SK-N-SH treated with all-trans-retinoic acid at 6 μM for 48 hours (cell line): ENCODE data around the gene CBX1.

Experiments used
- ATAC-seq: fragments of 200-7000 bp; cut with Tn5 transposase; 3 replicates; pipeline ENCODE4 v1.9.1; 2020; ENCODE audit warnings: mild to moderate bottlenecking, moderate library complexity
- BACH2 ChIP-seq: fragments of 250-450 bp; sonication (Bioruptor Pico); IDR thresholded peaks from 2 replicates; pipeline ENCODE4 v1.9.0; 2021; ENCODE audit warnings: mild to moderate bottlenecking, borderline replicate concordance
- CREB5 ChIP-seq: fragments of 250-450 bp; sonication (Bioruptor Pico); IDR thresholded peaks from 2 replicates; pipeline ENCODE4 v1.5.1; 2020; ENCODE audit warnings: low read depth, mild to moderate bottlenecking, moderate library complexity
- CSDC2 ChIP-seq: fragments of 250-450 bp; sonication (Bioruptor Pico); IDR thresholded peaks from 2 replicates; pipeline ENCODE4 v1.5.0; 2020; ENCODE audit warnings: mild to moderate bottlenecking, moderate library complexity
- CSRNP3 ChIP-seq: fragments of 250-450 bp; sonication (Bioruptor Pico); IDR thresholded peaks from 2 replicates; pipeline ENCODE4 v1.5.1; 2021; ENCODE audit warnings: mild to moderate bottlenecking, moderate library complexity
- GLIS3 ChIP-seq: fragments of 250-450 bp; sonication (Bioruptor Pico); IDR thresholded peaks from 2 replicates; pipeline ENCODE4 v1.5.0; 2020; ENCODE audit warnings: mild to moderate bottlenecking, moderate library complexity
- ISL1 ChIP-seq: fragments of 250-450 bp; sonication (Bioruptor Pico); IDR thresholded peaks from 2 replicates; pipeline ENCODE4 v2.1.2; 2022; ENCODE audit warnings: mild to moderate bottlenecking, moderate library complexity
- OSR1 ChIP-seq: fragments of 250-450 bp; sonication (Bioruptor Pico); IDR thresholded peaks from 2 replicates; pipeline ENCODE4 v1.8.0; 2022; ENCODE audit warnings: moderate library complexity, mild to moderate bottlenecking, inconsistent platforms
- POU6F1 ChIP-seq: fragments of 250-450 bp; sonication (Bioruptor Pico); IDR thresholded peaks from 2 replicates; pipeline ENCODE4 v1.8.0; 2021; ENCODE audit warnings: low read depth, mild to moderate bottlenecking, moderate library complexity, borderline replicate concordance
- PPARA ChIP-seq: fragments of 250-450 bp; sonication (Bioruptor Pico); IDR thresholded peaks from 2 replicates; pipeline ENCODE4 v1.5.0; 2020; ENCODE audit warnings: mild to moderate bottlenecking, borderline replicate concordance
- SNAI2 ChIP-seq: fragments of 250-450 bp; sonication (Bioruptor Pico); IDR thresholded peaks from 2 replicates; pipeline ENCODE4 v1.5.0; 2020; ENCODE audit warnings: mild to moderate bottlenecking, moderate library complexity
- TCF4 ChIP-seq: fragments of 250-450 bp; sonication (Bioruptor Pico); IDR thresholded peaks from 2 replicates; pipeline ENCODE4 v1.8.0; 2021; ENCODE audit warnings: mild to moderate bottlenecking, moderate library complexity, borderline replicate concordance
- TOX ChIP-seq: fragments of 250-450 bp; sonication (Bioruptor Pico); IDR thresholded peaks from 2 replicates; pipeline ENCODE4 v1.8.0; 2021; ENCODE audit warnings: mild to moderate bottlenecking, moderate library complexity, borderline replicate concordance
- ZFP3 ChIP-seq: fragments of 250-450 bp; sonication (Bioruptor Pico); IDR thresholded peaks from 2 replicates; pipeline ENCODE4 v1.5.0; 2020; ENCODE audit warnings: mild to moderate bottlenecking, moderate library complexity
- ZNF70 ChIP-seq: fragments of 450-650 bp; formaldehyde crosslinking; IDR thresholded peaks from 2 replicates; pipeline ENCODE4 v1.5.0; 2020; ENCODE audit warnings: mild to moderate bottlenecking, moderate library complexity
- ZNF8 ChIP-seq: fragments of 450-650 bp; formaldehyde crosslinking; IDR thresholded peaks from 2 replicates; pipeline ENCODE4 v1.5.0; 2020; ENCODE audit warnings: mild to moderate bottlenecking, moderate library complexity
- TF ChIP-seq, protein P1 (sequence below): fragments of 250-450 bp; sonication (Bioruptor Pico); IDR thresholded peaks from 2 replicates; pipeline ENCODE4 v1.8.0; 2020; ENCODE audit warnings: mild to moderate bottlenecking, moderate library complexity, borderline replicate concordance
- TF ChIP-seq, protein P2 (sequence below): fragments of 250-450 bp; sonication (Bioruptor Pico); IDR thresholded peaks from 2 replicates; pipeline ENCODE4 v1.5.0; 2020; ENCODE audit warnings: mild to moderate bottlenecking, moderate library complexity

CBX1 gene

GRCh38 chr17:48048384-48049126, 52.7 kb downstream of the CBX1 start (continued):
- TF ChIP-seq CREB5 (CRISPR knock-in tag), result no peak
- TF ChIP-seq CSRNP3, result no peak
- no peak for TF ChIP-seq PPARA (CRISPR knock-in tag)

- TF ChIP-seq, protein P1, sequence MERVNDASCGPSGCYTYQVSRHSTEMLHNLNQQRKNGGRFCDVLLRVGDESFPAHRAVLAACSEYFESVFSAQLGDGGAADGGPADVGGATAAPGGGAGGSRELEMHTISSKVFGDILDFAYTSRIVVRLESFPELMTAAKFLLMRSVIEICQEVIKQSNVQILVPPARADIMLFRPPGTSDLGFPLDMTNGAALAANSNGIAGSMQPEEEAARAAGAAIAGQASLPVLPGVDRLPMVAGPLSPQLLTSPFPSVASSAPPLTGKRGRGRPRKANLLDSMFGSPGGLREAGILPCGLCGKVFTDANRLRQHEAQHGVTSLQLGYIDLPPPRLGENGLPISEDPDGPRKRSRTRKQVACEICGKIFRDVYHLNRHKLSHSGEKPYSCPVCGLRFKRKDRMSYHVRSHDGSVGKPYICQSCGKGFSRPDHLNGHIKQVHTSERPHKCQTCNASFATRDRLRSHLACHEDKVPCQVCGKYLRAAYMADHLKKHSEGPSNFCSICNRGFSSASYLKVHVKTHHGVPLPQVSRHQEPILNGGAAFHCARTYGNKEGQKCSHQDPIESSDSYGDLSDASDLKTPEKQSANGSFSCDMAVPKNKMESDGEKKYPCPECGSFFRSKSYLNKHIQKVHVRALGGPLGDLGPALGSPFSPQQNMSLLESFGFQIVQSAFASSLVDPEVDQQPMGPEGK (CRISPR knock-in tag), result peak; percentile 72
- peak; percentile 98 for TF ChIP-seq CSDC2 (CRISPR knock-in tag)
- no peak for TF ChIP-seq BACH2 (CRISPR knock-in tag)
- no peak for TF ChIP-seq ISL1 (CRISPR knock-in tag)
- TF ChIP-seq POU6F1 (CRISPR knock-in tag), result peak; percentile 75; the same call in 1 of the 2 replicates
- TF ChIP-seq ZFP3, result peak; percentile 88
- TF ChIP-seq SNAI2 (CRISPR knock-in tag), result no peak
- TF ChIP-seq GLIS3, result no peak
- no peak for TF ChIP-seq PPARA (CRISPR knock-in tag)
- TF ChIP-seq ZNF8 (CRISPR knock-in tag), result peak; percentile 52; the same call in 1 of the 2 replicates
- TF ChIP-seq TCF4 (CRISPR knock-in tag), result peak; percentile 39; the same call in 1 of the 2 replicates
- TF ChIP-seq, protein P2, sequence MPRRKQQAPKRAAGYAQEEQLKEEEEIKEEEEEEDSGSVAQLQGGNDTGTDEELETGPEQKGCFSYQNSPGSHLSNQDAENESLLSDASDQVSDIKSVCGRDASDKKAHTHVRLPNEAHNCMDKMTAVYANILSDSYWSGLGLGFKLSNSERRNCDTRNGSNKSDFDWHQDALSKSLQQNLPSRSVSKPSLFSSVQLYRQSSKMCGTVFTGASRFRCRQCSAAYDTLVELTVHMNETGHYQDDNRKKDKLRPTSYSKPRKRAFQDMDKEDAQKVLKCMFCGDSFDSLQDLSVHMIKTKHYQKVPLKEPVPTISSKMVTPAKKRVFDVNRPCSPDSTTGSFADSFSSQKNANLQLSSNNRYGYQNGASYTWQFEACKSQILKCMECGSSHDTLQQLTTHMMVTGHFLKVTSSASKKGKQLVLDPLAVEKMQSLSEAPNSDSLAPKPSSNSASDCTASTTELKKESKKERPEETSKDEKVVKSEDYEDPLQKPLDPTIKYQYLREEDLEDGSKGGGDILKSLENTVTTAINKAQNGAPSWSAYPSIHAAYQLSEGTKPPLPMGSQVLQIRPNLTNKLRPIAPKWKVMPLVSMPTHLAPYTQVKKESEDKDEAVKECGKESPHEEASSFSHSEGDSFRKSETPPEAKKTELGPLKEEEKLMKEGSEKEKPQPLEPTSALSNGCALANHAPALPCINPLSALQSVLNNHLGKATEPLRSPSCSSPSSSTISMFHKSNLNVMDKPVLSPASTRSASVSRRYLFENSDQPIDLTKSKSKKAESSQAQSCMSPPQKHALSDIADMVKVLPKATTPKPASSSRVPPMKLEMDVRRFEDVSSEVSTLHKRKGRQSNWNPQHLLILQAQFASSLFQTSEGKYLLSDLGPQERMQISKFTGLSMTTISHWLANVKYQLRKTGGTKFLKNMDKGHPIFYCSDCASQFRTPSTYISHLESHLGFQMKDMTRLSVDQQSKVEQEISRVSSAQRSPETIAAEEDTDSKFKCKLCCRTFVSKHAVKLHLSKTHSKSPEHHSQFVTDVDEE (CRISPR knock-in tag), result peak; percentile 83
- no peak for TF ChIP-seq OSR1
- no peak for TF ChIP-seq CSRNP3
- ATAC-seq, result peak; percentile 93
Observed at GRCh38 chr17:48047741-48048383, 53.4 kb downstream of the CBX1 start, which contains the start of gene NFE2L1. Gene NFE2L1, plus strand, starts transcription at chr17:48048359. Its CDS starts 2,760 bp downstream, at chr17:48051119.

- 0 out of 2 replicates have a peak, but pooled peaks have one; percentile 2 for TF ChIP-seq ZNF70 (CRISPR knock-in tag)
- no peak for TF ChIP-seq OSR1
- no peak for TF ChIP-seq TOX
- no peak; the same call in 2 of the 3 replicates for ATAC-seq
Observed at GRCh38 chr17:48047113-48047740, 54.1 kb downstream of the CBX1 start.
